Natural killer cell (primary cell): Measurements from ENCODE around the gene KCNB1. TPM values are rescaled to one million over a fixed set of nuclear protein-coding genes. Genes with fewer than 3 reads are reported as not detected.

Experiments
- ATAC-seq, 3 donors: fragments of 150-1000 bp in 2 of 3; fragments of 200-7000 bp in 1 of 3; cut with Tn5 transposase; 1 replicate in 1 of 3; 2 replicates in 2 of 3; pipeline ENCODE4 v1.10.0; 2021; ENCODE audit warnings: mild to moderate bottlenecking in 2 of 3, moderate library complexity in 2 of 3
- DNase-seq, 2 donors: peaks; one replicate each; pipeline versions ENCODE4 v3.0.0 to v3.0.0-alpha.2; 2013 to 2021; ENCODE audit warnings: mixed read lengths in 1 of 2
- H3K27ac ChIP-seq: one replicate; pipeline ENCODE4 v1.5.1; 2013; ENCODE audit warnings: mild to moderate bottlenecking, low read length
- H3K27me3 ChIP-seq: one replicate; pipeline ENCODE4 v1.6.1; 2013; ENCODE audit warnings: low read length; ENCODE audit not compliant: control insufficient read depth, insufficient read depth
- H3K36me3 ChIP-seq: one replicate; pipeline ENCODE4 v1.6.1; 2013; ENCODE audit warnings: low read length; ENCODE audit not compliant: control insufficient read depth, insufficient read depth
- H3K4me1 ChIP-seq: one replicate; pipeline ENCODE4 v1.6.1; 2013; ENCODE audit warnings: low read length; ENCODE audit not compliant: control insufficient read depth, insufficient read depth
- H3K4me3 ChIP-seq: one replicate; pipeline ENCODE4 v1.5.1; 2013; ENCODE audit warnings: low read length
- H3K9me3 ChIP-seq: one replicate; pipeline ENCODE4 v1.6.1; 2013; ENCODE audit warnings: low read length; ENCODE audit not compliant: control insufficient read depth, insufficient read depth
- H3K27ac Mint-ChIP-seq, 2 donors: one replicate each; pipeline ENCODE4 v1.8.0; 2022; ENCODE audit warnings: mild to moderate bottlenecking in 2 of 2, mixed read lengths in 2 of 2, moderate library complexity in 1 of 2
- H3K27me3 Mint-ChIP-seq, 2 donors: one replicate each; pipeline ENCODE4 v1.8.0; 2022; ENCODE audit warnings: low read depth in 2 of 2, mixed read lengths in 2 of 2
- H3K36me3 Mint-ChIP-seq: one replicate; pipeline ENCODE4 v1.8.0; 2022; ENCODE audit warnings: mixed read lengths
- H3K4me1 Mint-ChIP-seq, 2 donors: one replicate each; pipeline ENCODE4 v1.8.0; 2022; ENCODE audit warnings: mixed read lengths in 2 of 2
- H3K4me3 Mint-ChIP-seq: one replicate; pipeline ENCODE4 v1.8.0; 2022; ENCODE audit warnings: mild to moderate bottlenecking, moderate library complexity, mixed read lengths
- H3K9me3 Mint-ChIP-seq, 2 donors: one replicate each; pipeline ENCODE4 v1.8.0; 2022; ENCODE audit warnings: mixed read lengths in 2 of 2
- CTCF ChIP-seq: fragments of 200-600 bp; IDR thresholded peaks from one replicate; pipeline ENCODE4 v1.8.0; 2022; ENCODE audit warnings: antibody characterized with exemption
- WGBS: methylation state at CpG from one replicate; pipeline ENCODE4 v1.1.7; 2013; ENCODE audit warnings: missing lambda C conversion rate; ENCODE audit not compliant: insufficient coverage; 5-methylcytosine and 5-hydroxymethylcytosine counted together
- intact Hi-C: fragments of 100-400 bp; cut with micrococcal nuclease; formaldehyde crosslinking; loops from one replicate; pipeline ENCODE4 v1.14.2; 2022
- total RNA-seq, 4 donors: library from RNA; stranded (reverse); fragments of 120-200 nt in 1 of 4; gene quantifications; one replicate each; pipeline versions ENCODE4 v1.2.3 to v1.2.4, GENCODE V29; 2013 to 2022

Gene KCNB1
- total RNA-seq, 3 donors from 2014 or later (not counting 1 experiment from before 2014, with no cell fraction given), result 0.09 TPM; not detected in 2

GRCh38 chr20:49519212-49519712 is 36.8 kb upstream of the KCNB1 start:
- no peak for ATAC-seq
- H3K27ac Mint-ChIP-seq, result peak overlapping the region in 1 of 2 donors; percentile 19
- no peak overlapping the region for H3K4me3 Mint-ChIP-seq
- Histone ChIP-seq H3K27me3 (peaks cover 3% of the 10 kb centered on the region), H3K4me1 (peaks cover 18% of the 10 kb centered on the region), H3K27ac (no peak overlapping the region), H3K36me3 (no peaks in the 10 kb centered on the region), H3K9me3 (no peaks in the 10 kb centered on the region), H3K4me3 (no peak overlapping the region)
- no peaks in the 10 kb centered on the region for H3K9me3 Mint-ChIP-seq
- intact Hi-C loops, result no loop called here
- H3K4me1 Mint-ChIP-seq, result peaks cover 30 to 31% of the 10 kb centered on the region in 2 donors
- 71% methylated on average over 4 of the region's 4 CpGs for WGBS
- no peak for DNase-seq
- TF ChIP-seq CTCF, result no peak
- no peaks in the 10 kb centered on the region for H3K36me3 Mint-ChIP-seq
- peaks cover 39 to 58% of the 10 kb centered on the region in 2 donors for H3K27me3 Mint-ChIP-seq

GRCh38 chr20:49518576-49518975 is 36.1 kb upstream of the KCNB1 start:
- no peak overlapping the region for H3K27ac ChIP-seq
- no peaks in the 10 kb centered on the region for H3K36me3 ChIP-seq
- peaks cover 3% of the 10 kb centered on the region for H3K27me3 ChIP-seq
- 51% methylated on average over 4 of the region's 5 CpGs for WGBS
- no peak for TF ChIP-seq CTCF
- H3K9me3 Mint-ChIP-seq, result no peaks in the 10 kb centered on the region
- H3K36me3 Mint-ChIP-seq, result no peaks in the 10 kb centered on the region
- H3K4me1 Mint-ChIP-seq, result peaks cover 30 to 31% of the 10 kb centered on the region in 2 donors
- H3K9me3 ChIP-seq, result no peaks in the 10 kb centered on the region
- peak overlapping the region; percentile 55 for H3K4me3 Mint-ChIP-seq
- H3K4me1 ChIP-seq, result peaks cover 18% of the 10 kb centered on the region
- H3K4me3 ChIP-seq, result no peak overlapping the region
- DNase-seq (peak in 1 of 2 donors; percentile 33), ATAC-seq (peak; percentile 80 to 97 (median 90))
- intact Hi-C loops, result no loop called here
- H3K27me3 Mint-ChIP-seq, result peaks cover 35 to 58% of the 10 kb centered on the region in 2 donors
- peak overlapping the region in 1 of 2 donors; percentile 19 for H3K27ac Mint-ChIP-seq

- Mint-ChIP-seq H3K4me3 (no peak overlapping the region), H3K4me1 (peaks cover 30 to 31% of the 10 kb centered on the region in 2 donors), H3K27me3 (peaks cover 33 to 51% of the 10 kb centered on the region in 2 donors), H3K36me3 (no peaks in the 10 kb centered on the region), H3K27ac (no peak overlapping the region), H3K9me3 (no peaks in the 10 kb centered on the region)
- intact Hi-C loops, result no loop called here
- TF ChIP-seq CTCF, result no peak
- H3K36me3 ChIP-seq, result no peaks in the 10 kb centered on the region
- H3K4me3 ChIP-seq, result no peak overlapping the region
- H3K9me3 ChIP-seq, result no peaks in the 10 kb centered on the region
- ATAC-seq, result no peak
- peaks cover 18% of the 10 kb centered on the region for H3K4me1 ChIP-seq
- 86% methylated on average over 4 of the region's 4 CpGs for WGBS
- DNase-seq, result no peak
- peaks cover 3% of the 10 kb centered on the region for H3K27me3 ChIP-seq
- H3K27ac ChIP-seq, result no peak overlapping the region
Observed at GRCh38 chr20:49517805-49518100, 35.3 kb upstream of the KCNB1 start.
